Small intestine (tissue), 7 donors: ENCODE results near the gene EARS2. TPM values are rescaled to one million over a fixed set of nuclear protein-coding genes. Genes with fewer than 3 reads are reported as not detected.

ENCODE experiments used
- DNase-seq, 2 donors: peaks; one replicate each; pipeline versions ENCODE4 v3.0.0 to v3.0.0-alpha.2; 2013
- FAIRE-seq: peaks from 2 replicates; lab custom pipeline; 2012; peaks lifted over from hg19 to GRCh38; lab: Jason Lieb, UNC
- H3K27ac ChIP-seq, 3 donors: one replicate each; pipeline ENCODE4 v1.5.1; 2013; ENCODE audit warnings: low read length in 2 of 3, mild to moderate bottlenecking in 2 of 3, control low read depth in 1 of 3, inconsistent platforms in 1 of 3, low read depth in 1 of 3, moderate library complexity in 1 of 3
- H3K27me3 ChIP-seq, 3 donors: one replicate each; pipeline ENCODE4 v1.6.1; 2013; ENCODE audit warnings: low read length in 3 of 3, inconsistent platforms in 1 of 3; ENCODE audit not compliant: control insufficient read depth in 3 of 3, insufficient read depth in 3 of 3
- H3K36me3 ChIP-seq, 3 donors: one replicate each; pipeline ENCODE4 v1.6.1; 2013; ENCODE audit warnings: low read length in 3 of 3, inconsistent platforms in 1 of 3, low read depth in 1 of 3, mild to moderate bottlenecking in 1 of 3, moderate library complexity in 1 of 3; ENCODE audit not compliant: control insufficient read depth in 3 of 3, insufficient read depth in 2 of 3
- H3K4me1 ChIP-seq, 3 donors: one replicate each; pipeline ENCODE4 v1.6.1; 2013; ENCODE audit warnings: low read length in 2 of 3, inconsistent platforms in 1 of 3, low read depth in 1 of 3, mild to moderate bottlenecking in 1 of 3, moderate library complexity in 1 of 3; ENCODE audit not compliant: control insufficient read depth in 3 of 3, insufficient read depth in 2 of 3
- H3K4me3 ChIP-seq, 3 donors: one replicate each; pipeline ENCODE4 v1.5.1; 2013; ENCODE audit warnings: low read length in 3 of 3, control low read depth in 1 of 3, inconsistent platforms in 1 of 3, low read depth in 1 of 3, mild to moderate bottlenecking in 1 of 3, moderate library complexity in 1 of 3
- H3K9me3 ChIP-seq, 2 donors: one replicate each; pipeline ENCODE4 v1.6.1; 2013; ENCODE audit warnings: low read depth in 1 of 2, low read length in 1 of 2; ENCODE audit not compliant: control insufficient read depth in 2 of 2, insufficient read depth in 1 of 2
- WGBS, 3 donors: extraction: QIAGEN DNeasy Blood & Tissue Kit; methylation state at CpG; one replicate each; pipeline ENCODE4 v1.1.7; 2013; 5-methylcytosine and 5-hydroxymethylcytosine counted together
- polyA plus RNA-seq, 4 donors: library from polyadenylated mRNA; stranded (reverse) in 3 of 4; unstranded in 1 of 4; fragments of 200-250 nt in 3 of 4; fragments of 120-200 nt in 1 of 4; gene quantifications; one replicate each; pipeline versions ENCODE4 v1.2.1 to v1.2.3, GENCODE V29; 2013
- donor health status: healthy with polysubstance abuse.
- donor health status: control.
- donor health status: control.
- donor health status: Bipolar disorder and iron deficiency.
- donor health status: healthy.

The EARS2 gene
- polyA plus RNA-seq, 4 donors: 2.4 to 26.2 (median 11.9) TPM

DNA sequence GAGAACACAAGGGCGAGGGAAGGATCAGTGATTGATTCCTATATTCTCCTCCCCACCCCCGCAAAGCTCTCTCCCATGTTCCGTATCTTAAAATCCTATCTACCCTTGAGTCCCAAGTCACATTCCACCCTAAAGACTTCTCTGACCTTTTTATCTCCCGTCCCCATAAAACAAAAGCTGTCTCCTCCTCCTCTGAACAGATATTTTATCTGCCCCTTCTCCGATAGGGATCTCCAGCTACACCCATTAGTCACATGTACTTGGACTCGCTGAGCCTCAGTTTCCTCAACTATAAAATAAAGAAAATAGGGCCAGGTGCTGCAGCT is 59.6 kb downstream of the EARS2 start:
- no peaks in the 10 kb centered on the region for H3K27me3 ChIP-seq
- H3K4me3 ChIP-seq: no peak overlapping the region
- WGBS, 3 donors: 55 to 72% (median 71%) methylated on average over 6 of the region's 6 CpGs
- DNase-seq (no peak), FAIRE-seq (no peak)
- peaks cover 0 to 28% (median 2%) of the 10 kb centered on the region in 3 donors for H3K4me1 ChIP-seq
- H3K27ac ChIP-seq: peak overlapping the region in 1 of 3 donors; percentile 94
- H3K9me3 ChIP-seq: no peaks in the 10 kb centered on the region
- peaks cover 7 to 49% (median 8%) of the 10 kb centered on the region in 3 donors for H3K36me3 ChIP-seq

DNA sequence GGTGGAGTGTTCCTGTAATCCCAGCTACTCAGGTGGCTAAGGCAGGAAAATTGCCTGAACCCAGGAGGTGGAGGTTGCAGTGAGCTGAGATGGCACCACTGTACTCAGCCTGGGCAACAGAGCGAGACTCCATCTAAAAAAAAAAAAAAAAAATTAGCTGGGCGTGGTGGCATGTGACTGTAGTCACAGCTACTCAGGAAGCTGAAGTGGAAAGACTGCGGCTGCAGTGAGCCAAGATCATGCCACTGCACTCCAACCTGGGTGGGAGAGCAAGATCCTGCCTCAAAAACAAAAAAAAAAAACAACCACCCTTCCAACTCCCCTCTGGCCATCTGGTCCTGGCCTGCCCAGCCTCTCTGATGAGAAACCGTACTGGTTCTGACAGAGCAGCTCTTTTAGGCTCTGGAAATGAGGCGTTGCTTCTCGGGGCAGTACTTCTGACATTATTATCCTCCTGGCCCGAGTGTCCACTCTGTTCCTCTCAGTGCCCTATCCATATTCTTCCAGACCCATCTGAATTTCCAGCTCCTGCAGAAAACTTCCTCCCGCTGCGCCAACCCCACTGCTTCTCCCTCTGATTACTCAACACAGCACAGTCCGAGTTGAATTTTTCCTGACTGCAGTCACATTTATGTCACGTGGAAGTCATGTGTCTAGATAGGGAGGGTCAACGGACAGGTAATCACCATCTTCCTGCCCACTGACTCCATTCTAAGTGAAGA is 60.2 kb downstream of the EARS2 start:
- H3K27ac ChIP-seq: peak overlapping the region in 2 of 3 donors; percentile 3 to 94

DNA sequence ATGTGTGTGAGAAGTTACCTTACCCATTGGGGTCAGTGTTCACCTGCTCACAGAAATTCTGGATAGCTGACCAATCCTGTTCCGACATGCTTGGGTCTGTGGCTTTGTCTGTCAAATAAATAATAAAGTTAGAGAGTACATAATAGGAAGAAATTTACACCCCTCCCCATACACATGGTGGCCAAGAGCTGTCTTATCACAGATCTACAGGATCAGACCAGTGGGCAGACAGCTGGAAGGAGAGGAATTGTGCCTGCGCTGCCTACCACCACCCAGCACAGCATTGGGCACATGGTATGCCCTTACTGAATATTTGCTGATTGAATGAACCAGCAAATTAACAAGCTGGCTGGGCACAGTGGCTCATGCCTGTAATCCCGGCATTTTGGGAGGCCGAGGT is 61.5 kb downstream of the EARS2 start:
- FAIRE-seq (no peak), DNase-seq (no peak)
- H3K9me3 ChIP-seq: no peaks in the 10 kb centered on the region
- H3K4me3 ChIP-seq: no peak overlapping the region
- H3K27me3 ChIP-seq: no peaks in the 10 kb centered on the region
- H3K36me3 ChIP-seq: peaks cover 7 to 58% (median 13%) of the 10 kb centered on the region in 3 donors
- WGBS, 3 donors: 93 to 98% (median 96%) methylated on average over 4 of the region's 4 CpGs
- peaks cover 0 to 22% (median 2%) of the 10 kb centered on the region in 3 donors for H3K4me1 ChIP-seq
- no peak overlapping the region for H3K27ac ChIP-seq

More for the DNA sequence above, 60.2 kb downstream of the EARS2 start:
- peaks cover 7 to 53% (median 8%) of the 10 kb centered on the region in 3 donors for H3K36me3 ChIP-seq
- H3K27me3 ChIP-seq: no peaks in the 10 kb centered on the region
- H3K4me1 ChIP-seq: peaks cover 0 to 28% (median 2%) of the 10 kb centered on the region in 3 donors
- peak; percentile 76 to 92 for DNase-seq
- 38 to 48% (median 44%) methylated on average over 11 to 12 of the region's 12 CpGs for WGBS, 3 donors
- no peaks in the 10 kb centered on the region for H3K9me3 ChIP-seq
- H3K4me3 ChIP-seq: no peak overlapping the region
- FAIRE-seq: no peak

GRCh38 chr16:23494188-23494587 is 63.0 kb downstream of the EARS2 start:
- no peak overlapping the region for H3K4me3 ChIP-seq
- peaks cover 9 to 60% (median 16%) of the 10 kb centered on the region in 3 donors for H3K36me3 ChIP-seq
- WGBS, 3 donors: 89 to 93% (median 92%) methylated on average over 11 of the region's 11 CpGs
- no peak overlapping the region for H3K27ac ChIP-seq
- H3K9me3 ChIP-seq: no peaks in the 10 kb centered on the region
- no peak for DNase-seq
- FAIRE-seq: no peak
- peaks cover 0 to 14% (median 2%) of the 10 kb centered on the region in 3 donors for H3K4me1 ChIP-seq
- no peaks in the 10 kb centered on the region for H3K27me3 ChIP-seq

DNA sequence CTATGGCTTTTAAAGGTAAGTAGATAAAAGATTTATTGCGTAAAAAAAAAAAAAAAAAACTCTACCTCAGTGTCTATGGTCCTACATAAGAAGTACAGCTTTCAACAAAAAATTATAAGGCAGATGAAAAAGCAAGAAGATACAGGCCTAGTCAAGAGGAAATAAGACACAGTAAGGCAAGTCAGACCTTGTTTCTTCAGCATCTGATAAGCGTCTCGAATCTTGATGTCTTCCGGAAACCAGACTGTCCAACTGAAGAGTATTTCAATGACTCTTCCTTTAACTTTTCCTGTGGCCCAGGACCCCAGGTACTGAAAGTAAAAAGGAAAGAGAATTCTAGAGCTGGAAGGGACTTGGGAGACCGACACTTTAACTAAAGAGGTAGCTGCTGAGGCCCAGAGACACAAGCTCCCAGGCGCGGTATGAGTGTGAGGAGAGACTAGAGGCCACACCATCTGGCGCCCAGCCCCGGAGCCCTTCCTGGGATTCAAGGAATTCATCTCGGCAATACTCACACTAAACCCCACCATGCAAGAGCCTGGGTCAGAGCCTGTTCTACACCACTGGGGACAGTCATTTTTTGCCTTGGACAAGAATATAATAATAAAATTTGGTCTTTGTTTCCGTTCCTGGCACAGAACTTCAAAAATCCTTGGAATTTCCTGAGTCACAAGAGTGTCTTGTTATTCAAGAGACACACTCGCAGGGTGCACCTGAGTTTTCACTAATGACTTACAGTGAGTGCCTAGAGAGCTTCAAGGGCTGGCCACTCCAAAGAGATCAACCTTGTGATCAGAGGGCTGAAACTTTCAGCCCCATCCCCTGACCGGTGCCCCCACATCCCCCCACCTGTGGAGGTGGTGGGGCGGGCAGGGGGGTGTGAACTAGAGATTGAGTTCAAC is 65.4 kb downstream of the EARS2 start:
- DNase-seq (no peak), FAIRE-seq (no peak)
- Histone ChIP-seq H3K4me1 (peaks cover 0 to 3% (median 0%) of the 10 kb centered on the region in 3 donors), H3K27me3 (no peaks in the 10 kb centered on the region), H3K9me3 (no peaks in the 10 kb centered on the region), H3K36me3 (peaks cover 16 to 78% (median 25%) of the 10 kb centered on the region in 3 donors), H3K27ac (no peak overlapping the region), H3K4me3 (no peak overlapping the region)
- 86 to 92% (median 90%) methylated on average over 14 of the region's 14 CpGs for WGBS, 3 donors

- Histone ChIP-seq H3K4me1 (peaks cover 0 to 2% (median 0%) of the 10 kb centered on the region in 3 donors), H3K9me3 (no peaks in the 10 kb centered on the region), H3K4me3 (no peak overlapping the region), H3K27me3 (no peaks in the 10 kb centered on the region), H3K27ac (no peak overlapping the region), H3K36me3 (peaks cover 15 to 72% (median 36%) of the 10 kb centered on the region in 3 donors)
- FAIRE-seq (no peak), DNase-seq (no peak)
- whole genome bisulfite sequencing, 3 donors: 74 to 91% (median 91%) methylated on average over 5 of the region's 5 CpGs
These were observed 70.7 kb downstream of the EARS2 start for GRCh38 chr16:23486480-23486879.

DNA sequence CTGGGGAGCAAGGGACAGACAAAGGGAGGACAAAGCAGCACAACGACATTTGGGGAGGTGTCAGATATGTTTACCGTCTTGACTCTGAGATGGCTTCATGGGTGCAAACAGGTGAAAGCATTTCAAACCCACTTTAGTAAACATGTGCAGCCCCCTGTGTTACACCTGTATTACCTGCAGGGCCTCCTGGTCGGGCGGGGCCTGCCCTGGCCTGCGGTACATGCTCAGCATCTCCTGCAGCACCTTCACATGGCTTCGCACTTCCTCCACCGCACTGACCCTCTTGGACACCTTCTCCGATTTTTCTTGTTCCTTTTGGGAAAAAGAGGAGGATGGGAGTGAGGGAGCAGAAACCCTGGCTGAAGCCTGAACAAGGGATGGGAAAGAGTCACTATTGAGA is 71.3 kb downstream of the EARS2 start:
- no peak for FAIRE-seq
- H3K27me3 ChIP-seq: no peaks in the 10 kb centered on the region

DNA sequence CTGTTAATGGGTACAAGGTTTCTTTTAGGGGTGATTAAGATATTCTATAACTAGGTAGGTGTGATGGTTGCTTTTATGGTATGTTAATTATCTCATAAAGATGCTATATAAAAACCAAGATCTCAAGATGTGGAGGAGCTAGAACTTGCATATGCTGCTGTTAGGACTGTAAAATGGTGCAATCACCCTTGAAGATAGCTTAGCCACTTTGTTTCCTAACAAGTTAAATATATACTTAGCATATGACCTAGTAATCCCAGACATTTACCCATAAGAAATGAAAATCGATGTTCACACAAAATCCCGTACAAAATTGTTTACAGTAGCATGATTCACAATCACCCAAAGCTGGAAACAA is 71.9 kb downstream of the EARS2 start:
- Histone ChIP-seq H3K4me3 (no peak overlapping the region), H3K27ac (no peak overlapping the region), H3K9me3 (no peaks in the 10 kb centered on the region), H3K27me3 (no peaks in the 10 kb centered on the region), H3K4me1 (peaks cover 0 to 2% (median 0%) of the 10 kb centered on the region in 3 donors), H3K36me3 (peaks cover 17 to 75% (median 34%) of the 10 kb centered on the region in 3 donors)
- FAIRE-seq: no peak
- WGBS, 3 donors: 86 to 94% (median 91%) methylated on average over 2 of the region's 2 CpGs
- peak in 1 of 2 donors; percentile 23 for DNase-seq

More for the DNA sequence above, 71.3 kb downstream of the EARS2 start:
- Histone ChIP-seq H3K27ac (no peak overlapping the region), H3K4me3 (no peak overlapping the region), H3K9me3 (no peaks in the 10 kb centered on the region), H3K4me1 (peaks cover 0 to 2% (median 0%) of the 10 kb centered on the region in 3 donors), H3K36me3 (peaks cover 15 to 75% (median 34%) of the 10 kb centered on the region in 3 donors)
- 93 to 98% (median 97%) methylated on average over 8 of the region's 8 CpGs for WGBS, 3 donors
- no peak for DNase-seq
